ENCODE results near the gene SLC25A48.

DNA sequence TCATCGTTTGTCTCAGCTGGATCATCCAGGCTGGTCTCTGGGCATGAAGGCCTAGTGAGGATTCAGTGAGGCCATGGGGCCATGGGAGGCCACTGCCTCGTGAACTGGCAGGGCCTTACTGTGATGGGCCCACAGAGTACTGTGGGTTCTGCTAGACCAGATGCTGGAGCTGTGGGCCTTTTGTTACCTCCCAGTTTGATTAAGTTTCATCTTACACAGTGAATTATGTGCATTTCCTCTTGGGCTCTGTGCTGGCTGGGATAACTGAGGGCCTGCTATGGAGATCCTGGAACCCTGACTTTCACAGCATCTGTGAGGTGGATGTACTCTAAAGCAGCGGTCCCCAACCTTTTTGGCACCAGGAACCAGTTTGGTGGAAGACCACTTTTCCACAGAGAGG lies 19.7 kb upstream of the SLC25A48 start:
- TF ChIP-seq, protein P1, sequence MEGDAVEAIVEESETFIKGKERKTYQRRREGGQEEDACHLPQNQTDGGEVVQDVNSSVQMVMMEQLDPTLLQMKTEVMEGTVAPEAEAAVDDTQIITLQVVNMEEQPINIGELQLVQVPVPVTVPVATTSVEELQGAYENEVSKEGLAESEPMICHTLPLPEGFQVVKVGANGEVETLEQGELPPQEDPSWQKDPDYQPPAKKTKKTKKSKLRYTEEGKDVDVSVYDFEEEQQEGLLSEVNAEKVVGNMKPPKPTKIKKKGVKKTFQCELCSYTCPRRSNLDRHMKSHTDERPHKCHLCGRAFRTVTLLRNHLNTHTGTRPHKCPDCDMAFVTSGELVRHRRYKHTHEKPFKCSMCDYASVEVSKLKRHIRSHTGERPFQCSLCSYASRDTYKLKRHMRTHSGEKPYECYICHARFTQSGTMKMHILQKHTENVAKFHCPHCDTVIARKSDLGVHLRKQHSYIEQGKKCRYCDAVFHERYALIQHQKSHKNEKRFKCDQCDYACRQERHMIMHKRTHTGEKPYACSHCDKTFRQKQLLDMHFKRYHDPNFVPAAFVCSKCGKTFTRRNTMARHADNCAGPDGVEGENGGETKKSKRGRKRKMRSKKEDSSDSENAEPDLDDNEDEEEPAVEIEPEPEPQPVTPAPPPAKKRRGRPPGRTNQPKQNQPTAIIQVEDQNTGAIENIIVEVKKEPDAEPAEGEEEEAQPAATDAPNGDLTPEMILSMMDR (IDR thresholded peaks at IDR 0.05): no peak
- no peak for TF ChIP-seq POLR2A (IDR thresholded peaks at IDR 0.05)
